HEK293 (cell line): ENCODE data around the gene KRTAP4-9.

ENCODE experiments used
- CTCF ChIA-PET: fragments of 350-600 bp; formaldehyde crosslinking; extraction: SDS; loops from one replicate; lab custom pipeline; 2021; ENCODE audit warnings: antibody characterized with exemption; lab: Yijun Ruan, JAX
- POLR2A ChIA-PET: fragments of 300-600 bp; formaldehyde crosslinking; extraction: SDS; loops from one replicate; lab custom pipeline; 2020; ENCODE audit warnings: antibody characterized with exemption, inconsistent platforms; lab: Yijun Ruan, JAX
- H3K27ac ChIP-seq: fragments of 200-500 bp; sonication (Bioruptor generic); 2 replicates; pipeline ENCODE4 v1.5.1; 2014; ENCODE audit warnings: low read depth, low read length, control low read depth, inconsistent platforms; ENCODE audit errors: extremely low read depth
- H3K36me3 ChIP-seq, 2 experiments: fragments of 200-500 bp in 1 of 2; sonication (Bioruptor generic) in 1 of 2; 1 replicate in 1 of 2; 2 replicates in 1 of 2; pipeline ENCODE4 v1.5.1; 2014 to 2017; ENCODE audit warnings: inconsistent platforms in 2 of 2, low read length in 2 of 2; ENCODE audit not compliant: control insufficient read depth in 2 of 2, insufficient read depth in 1 of 2
- H3K4me1 ChIP-seq: fragments of 200-500 bp; sonication (Bioruptor generic); 2 replicates; pipeline ENCODE4 v1.5.1; 2014; ENCODE audit warnings: mild to moderate bottlenecking, low read length, inconsistent platforms; ENCODE audit not compliant: control insufficient read depth, insufficient read depth
- H3K4me3 ChIP-seq: 2 replicates; pipeline ENCODE4 v1.5.1; 2011; ENCODE audit warnings: low read depth, mild to moderate bottlenecking, control low read depth, low read length, moderate library complexity
- H3K9me3 ChIP-seq: fragments of 200-500 bp; sonication (Bioruptor generic); 2 replicates; pipeline ENCODE4 v1.5.1; 2014; ENCODE audit warnings: low read depth, low read length, inconsistent platforms; ENCODE audit not compliant: control insufficient read depth, insufficient read depth
- GLIS2 ChIP-seq: fragments of 450-650 bp; formaldehyde crosslinking; IDR thresholded peaks from 2 replicates; pipeline ENCODE4 v1.5.1; 2016; ENCODE audit warnings: missing biosample characterization, missing genetic modification characterization
- KLF7 ChIP-seq: fragments of 450-650 bp; formaldehyde crosslinking; IDR thresholded peaks from 2 replicates; pipeline ENCODE4 v1.5.1; 2016; ENCODE audit warnings: missing biosample characterization, missing genetic modification characterization, borderline replicate concordance
- KLF9 ChIP-seq: fragments of 450-650 bp; formaldehyde crosslinking; IDR thresholded peaks from 2 replicates; pipeline ENCODE4 v1.5.1; 2016; ENCODE audit warnings: missing biosample characterization, missing genetic modification characterization, low read depth
- SP7 ChIP-seq: fragments of 450-650 bp; formaldehyde crosslinking; IDR thresholded peaks from 2 replicates; pipeline ENCODE4 v1.5.1; 2016; ENCODE audit warnings: missing biosample characterization, missing genetic modification characterization
- ZNF10 ChIP-seq: fragments of 450-650 bp; formaldehyde crosslinking; IDR thresholded peaks from 2 replicates; pipeline ENCODE4 v1.5.1; 2017; ENCODE audit warnings: missing biosample characterization, missing genetic modification characterization
- ZNF114 ChIP-seq: fragments of 450-650 bp; formaldehyde crosslinking; IDR thresholded peaks from 2 replicates; pipeline ENCODE4 v1.5.0; 2017; ENCODE audit warnings: missing biosample characterization, missing genetic modification characterization
- ZNF175 ChIP-seq: fragments of 450-650 bp; formaldehyde crosslinking; IDR thresholded peaks from 2 replicates; pipeline ENCODE4 v1.5.1; 2016; ENCODE audit warnings: missing biosample characterization, missing genetic modification characterization
- ZNF202 ChIP-seq: fragments of 450-650 bp; formaldehyde crosslinking; IDR thresholded peaks from 2 replicates; pipeline ENCODE4 v1.5.1; 2016; ENCODE audit warnings: missing biosample characterization, missing genetic modification characterization, borderline replicate concordance
- ZNF292 ChIP-seq: fragments of 450-650 bp; formaldehyde crosslinking; IDR thresholded peaks from 2 replicates; pipeline ENCODE4 v1.5.1; 2016; ENCODE audit warnings: low read depth, missing biosample characterization, missing genetic modification characterization, borderline replicate concordance
- ZNF558 ChIP-seq: fragments of 450-650 bp; formaldehyde crosslinking; IDR thresholded peaks from 2 replicates; pipeline ENCODE4 v1.5.1; 2016; ENCODE audit warnings: missing biosample characterization, missing genetic modification characterization
- ZNF621 ChIP-seq: fragments of 450-650 bp; formaldehyde crosslinking; IDR thresholded peaks from 2 replicates; pipeline ENCODE4 v1.5.1; 2017; ENCODE audit warnings: missing biosample characterization, missing genetic modification characterization
- ZNF654 ChIP-seq: fragments of 450-650 bp; formaldehyde crosslinking; IDR thresholded peaks from 2 replicates; pipeline ENCODE4 v1.5.1; 2016; ENCODE audit warnings: low read depth, missing biosample characterization, missing genetic modification characterization
- ZNF76 ChIP-seq: fragments of 450-650 bp; formaldehyde crosslinking; IDR thresholded peaks from 2 replicates; pipeline ENCODE4; 2016; ENCODE audit warnings: low read depth, missing biosample characterization, missing genetic modification characterization, borderline replicate concordance
- ZNF776 ChIP-seq: fragments of 450-650 bp; formaldehyde crosslinking; IDR thresholded peaks from 2 replicates; pipeline ENCODE4 v1.5.0; 2017; ENCODE audit warnings: missing biosample characterization, missing genetic modification characterization, borderline replicate concordance
- ZNF785 ChIP-seq: fragments of 450-650 bp; formaldehyde crosslinking; IDR thresholded peaks from 2 replicates; pipeline ENCODE4 v1.5.1; 2016; ENCODE audit warnings: missing biosample characterization, missing genetic modification characterization
- ZNF791 ChIP-seq: fragments of 450-650 bp; formaldehyde crosslinking; IDR thresholded peaks from 2 replicates; pipeline ENCODE4 v1.5.1; 2016; ENCODE audit warnings: missing biosample characterization, missing genetic modification characterization
- TF ChIP-seq, protein P1 (sequence below): fragments of 450-650 bp; formaldehyde crosslinking; IDR thresholded peaks from 2 replicates; pipeline ENCODE4; 2016; ENCODE audit warnings: missing biosample characterization, missing genetic modification characterization
- TF ChIP-seq, protein P2 (sequence below): fragments of 450-650 bp; formaldehyde crosslinking; conservative IDR thresholded peaks from 2 replicates; pipeline ENCODE4 v1.5.1; 2016; ENCODE audit warnings: low read depth, missing biosample characterization, missing genetic modification characterization
- TF ChIP-seq, protein P3 (sequence below): fragments of 450-650 bp; formaldehyde crosslinking; IDR thresholded peaks from 2 replicates; pipeline ENCODE4 v1.5.1; 2016; ENCODE audit warnings: missing biosample characterization, missing genetic modification characterization
- TF ChIP-seq, protein P4 (sequence below): fragments of 450-650 bp; formaldehyde crosslinking; IDR thresholded peaks from 2 replicates; pipeline ENCODE4 v1.5.1; 2016; ENCODE audit warnings: missing biosample characterization, missing genetic modification characterization

KRTAP4-9 gene

DNA sequence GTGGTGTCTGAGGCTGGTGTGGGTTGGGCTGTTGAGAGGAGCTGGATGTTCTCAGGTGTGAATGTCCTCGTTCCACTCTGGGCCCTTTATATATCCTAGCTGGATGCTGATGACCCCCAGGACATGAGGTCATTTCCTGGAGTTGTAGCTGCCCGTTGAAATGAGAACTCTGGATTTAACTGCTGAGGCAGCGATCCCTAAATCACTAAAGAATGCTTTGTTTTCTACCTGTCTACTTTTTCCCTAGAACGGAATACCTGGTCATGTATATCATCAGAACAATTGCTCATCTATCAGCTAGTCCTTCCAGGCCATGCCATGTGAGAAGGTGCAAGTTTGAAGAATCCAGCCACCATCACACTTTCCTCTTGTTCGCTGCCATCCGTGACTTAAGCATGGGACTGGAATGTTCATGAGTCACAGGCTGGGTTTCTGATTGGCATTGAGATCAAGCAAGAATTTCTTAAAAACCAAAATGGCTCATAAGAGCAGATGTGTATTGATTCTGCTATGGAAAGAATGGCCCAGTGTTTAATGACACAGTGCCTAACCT lies 45.1 kb upstream of the KRTAP4-9 start, which contains the start of gene KRTAP2-3 (continued):
- no peak for TF ChIP-seq ZNF76 (tag by site-specific recombination)
- TF ChIP-seq, protein P1, sequence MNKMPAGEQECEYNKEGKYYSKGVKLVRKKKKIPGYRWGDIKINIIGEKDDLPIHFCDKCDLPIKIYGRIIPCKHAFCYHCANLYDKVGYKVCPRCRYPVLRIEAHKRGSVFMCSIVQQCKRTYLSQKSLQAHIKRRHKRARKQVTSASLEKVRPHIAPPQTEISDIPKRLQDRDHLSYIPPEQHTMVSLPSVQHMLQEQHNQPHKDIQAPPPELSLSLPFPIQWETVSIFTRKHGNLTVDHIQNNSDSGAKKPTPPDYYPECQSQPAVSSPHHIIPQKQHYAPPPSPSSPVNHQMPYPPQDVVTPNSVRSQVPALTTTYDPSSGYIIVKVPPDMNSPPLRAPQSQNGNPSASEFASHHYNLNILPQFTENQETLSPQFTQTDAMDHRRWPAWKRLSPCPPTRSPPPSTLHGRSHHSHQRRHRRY (tag by site-specific recombination): no peak
- TF ChIP-seq ZNF292 (tag by site-specific recombination): no peak

DNA sequence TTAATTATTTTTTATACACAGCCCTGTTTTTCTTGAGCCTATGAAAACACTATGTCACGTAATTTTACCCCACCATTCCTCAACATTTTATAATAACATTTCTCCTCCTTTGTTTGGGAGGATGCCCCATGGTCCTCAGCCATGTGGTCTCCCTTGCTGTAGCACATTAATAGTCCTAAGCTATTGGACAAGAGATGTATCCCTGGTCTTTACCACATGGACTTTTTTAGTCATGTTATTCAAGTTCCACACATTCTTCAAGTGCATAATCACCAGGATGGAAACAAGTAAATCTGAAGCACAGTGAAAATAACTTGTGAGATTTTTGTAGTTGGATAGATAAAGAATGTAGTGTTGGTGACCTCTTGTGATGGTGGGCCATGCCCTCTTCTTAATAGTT lies 43.2 kb upstream of the KRTAP4-9 start:
- POLR2A ChIA-PET: no interaction called here
- Histone ChIP-seq H3K4me1 (no peaks in the 10 kb centered on the region), H3K36me3 (no peaks in the 10 kb centered on the region), H3K27ac (no peak overlapping the region), H3K4me3 (no peak overlapping the region), H3K9me3 (no peaks in the 10 kb centered on the region)
- CTCF ChIA-PET: no interaction called here
- TF ChIP-seq, protein P2, sequence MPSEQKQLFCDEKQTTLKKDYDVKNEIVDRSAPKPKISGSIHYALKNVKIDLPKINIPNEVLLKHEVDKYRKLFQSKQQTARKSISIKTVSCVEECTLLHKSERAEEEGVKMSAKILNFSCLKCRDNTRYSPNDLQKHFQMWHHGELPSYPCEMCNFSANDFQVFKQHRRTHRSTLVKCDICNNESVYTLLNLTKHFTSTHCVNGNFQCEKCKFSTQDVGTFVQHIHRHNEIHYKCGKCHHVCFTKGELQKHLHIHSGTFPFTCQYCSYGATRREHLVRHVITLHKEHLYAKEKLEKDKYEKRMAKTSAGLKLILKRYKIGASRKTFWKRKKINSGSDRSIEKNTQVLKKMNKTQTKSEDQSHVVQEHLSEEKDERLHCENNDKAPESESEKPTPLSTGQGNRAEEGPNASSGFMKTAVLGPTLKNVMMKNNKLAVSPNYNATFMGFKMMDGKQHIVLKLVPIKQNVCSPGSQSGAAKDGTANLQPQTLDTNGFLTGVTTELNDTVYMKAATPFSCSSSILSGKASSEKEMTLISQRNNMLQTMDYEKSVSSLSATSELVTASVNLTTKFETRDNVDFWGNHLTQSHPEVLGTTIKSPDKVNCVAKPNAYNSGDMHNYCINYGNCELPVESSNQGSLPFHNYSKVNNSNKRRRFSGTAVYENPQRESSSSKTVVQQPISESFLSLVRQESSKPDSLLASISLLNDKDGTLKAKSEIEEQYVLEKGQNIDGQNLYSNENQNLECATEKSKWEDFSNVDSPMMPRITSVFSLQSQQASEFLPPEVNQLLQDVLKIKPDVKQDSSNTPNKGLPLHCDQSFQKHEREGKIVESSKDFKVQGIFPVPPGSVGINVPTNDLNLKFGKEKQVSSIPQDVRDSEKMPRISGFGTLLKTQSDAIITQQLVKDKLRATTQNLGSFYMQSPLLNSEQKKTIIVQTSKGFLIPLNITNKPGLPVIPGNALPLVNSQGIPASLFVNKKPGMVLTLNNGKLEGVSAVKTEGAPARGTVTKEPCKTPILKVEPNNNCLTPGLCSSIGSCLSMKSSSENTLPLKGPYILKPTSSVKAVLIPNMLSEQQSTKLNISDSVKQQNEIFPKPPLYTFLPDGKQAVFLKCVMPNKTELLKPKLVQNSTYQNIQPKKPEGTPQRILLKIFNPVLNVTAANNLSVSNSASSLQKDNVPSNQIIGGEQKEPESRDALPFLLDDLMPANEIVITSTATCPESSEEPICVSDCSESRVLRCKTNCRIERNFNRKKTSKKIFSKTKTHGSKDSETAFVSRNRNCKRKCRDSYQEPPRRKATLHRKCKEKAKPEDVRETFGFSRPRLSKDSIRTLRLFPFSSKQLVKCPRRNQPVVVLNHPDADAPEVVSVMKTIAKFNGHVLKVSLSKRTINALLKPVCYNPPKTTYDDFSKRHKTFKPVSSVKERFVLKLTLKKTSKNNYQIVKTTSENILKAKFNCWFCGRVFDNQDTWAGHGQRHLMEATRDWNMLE: no peak
- TF ChIP-seq ZNF776 (tag by site-specific recombination) (no peak), ZNF785 (tag by site-specific recombination) (no peak), ZNF10 (no peak), ZNF114 (no peak), ZNF202 (tag by site-specific recombination) (no peak), GLIS2 (tag by site-specific recombination) (no peak), KLF7 (tag by site-specific recombination) (no peak), SP7 (no peak), ZNF175 (tag by site-specific recombination) (no peak), ZNF654 (no peak), ZNF621 (tag by site-specific recombination) (no peak), ZNF76 (tag by site-specific recombination) (no peak), ZNF791 (tag by site-specific recombination) (no peak), KLF9 (tag by site-specific recombination) (no peak), ZNF558 (tag by site-specific recombination) (no peak)
- TF ChIP-seq, protein P3, sequence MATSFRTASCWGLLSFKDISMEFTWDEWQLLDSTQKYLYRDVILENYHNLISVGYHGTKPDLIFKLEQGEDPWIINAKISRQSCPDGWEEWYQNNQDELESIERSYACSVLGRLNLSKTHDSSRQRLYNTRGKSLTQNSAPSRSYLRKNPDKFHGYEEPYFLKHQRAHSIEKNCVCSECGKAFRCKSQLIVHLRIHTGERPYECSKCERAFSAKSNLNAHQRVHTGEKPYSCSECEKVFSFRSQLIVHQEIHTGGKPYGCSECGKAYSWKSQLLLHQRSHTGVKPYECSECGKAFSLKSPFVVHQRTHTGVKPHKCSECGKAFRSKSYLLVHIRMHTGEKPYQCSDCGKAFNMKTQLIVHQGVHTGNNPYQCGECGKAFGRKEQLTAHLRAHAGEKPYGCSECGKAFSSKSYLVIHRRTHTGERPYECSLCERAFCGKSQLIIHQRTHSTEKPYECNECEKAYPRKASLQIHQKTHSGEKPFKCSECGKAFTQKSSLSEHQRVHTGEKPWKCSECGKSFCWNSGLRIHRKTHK (tag by site-specific recombination): no peak
- TF ChIP-seq, protein P4, sequence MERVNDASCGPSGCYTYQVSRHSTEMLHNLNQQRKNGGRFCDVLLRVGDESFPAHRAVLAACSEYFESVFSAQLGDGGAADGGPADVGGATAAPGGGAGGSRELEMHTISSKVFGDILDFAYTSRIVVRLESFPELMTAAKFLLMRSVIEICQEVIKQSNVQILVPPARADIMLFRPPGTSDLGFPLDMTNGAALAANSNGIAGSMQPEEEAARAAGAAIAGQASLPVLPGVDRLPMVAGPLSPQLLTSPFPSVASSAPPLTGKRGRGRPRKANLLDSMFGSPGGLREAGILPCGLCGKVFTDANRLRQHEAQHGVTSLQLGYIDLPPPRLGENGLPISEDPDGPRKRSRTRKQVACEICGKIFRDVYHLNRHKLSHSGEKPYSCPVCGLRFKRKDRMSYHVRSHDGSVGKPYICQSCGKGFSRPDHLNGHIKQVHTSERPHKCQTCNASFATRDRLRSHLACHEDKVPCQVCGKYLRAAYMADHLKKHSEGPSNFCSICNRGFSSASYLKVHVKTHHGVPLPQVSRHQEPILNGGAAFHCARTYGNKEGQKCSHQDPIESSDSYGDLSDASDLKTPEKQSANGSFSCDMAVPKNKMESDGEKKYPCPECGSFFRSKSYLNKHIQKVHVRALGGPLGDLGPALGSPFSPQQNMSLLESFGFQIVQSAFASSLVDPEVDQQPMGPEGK (tag by site-specific recombination): no peak
